NOMO-1 treated with dmso at 0.1 percent for 144 hours (cell line): ENCODE measurements around the gene MRPL40.

Experiments
- DNase-seq: peaks from one replicate; lab custom pipeline; 2025; ENCODE audit not compliant: unreplicated experiment; lab: John Stamatoyannopoulos, UW

Gene MRPL40

DNA sequence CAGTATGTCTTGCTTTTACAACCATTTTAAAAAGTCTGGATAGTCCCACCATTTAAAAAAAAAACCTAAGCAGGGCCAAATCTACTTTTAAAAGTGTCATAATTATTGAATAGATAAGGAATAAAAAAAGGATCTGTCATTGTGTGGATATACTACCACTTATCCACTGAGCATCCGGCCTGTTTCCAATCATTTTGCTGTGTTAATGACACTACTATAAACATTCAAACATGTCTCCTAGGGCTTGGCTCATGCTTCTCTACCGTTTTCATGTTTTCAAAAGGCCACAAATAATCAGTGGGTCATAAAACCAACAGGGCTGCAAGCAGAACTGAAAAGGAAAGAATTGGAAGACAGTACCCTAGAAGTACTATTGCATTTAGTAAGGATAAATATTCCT, 27.7 kb downstream of the MRPL40 start:
- no peak for DNase-seq

DNA sequence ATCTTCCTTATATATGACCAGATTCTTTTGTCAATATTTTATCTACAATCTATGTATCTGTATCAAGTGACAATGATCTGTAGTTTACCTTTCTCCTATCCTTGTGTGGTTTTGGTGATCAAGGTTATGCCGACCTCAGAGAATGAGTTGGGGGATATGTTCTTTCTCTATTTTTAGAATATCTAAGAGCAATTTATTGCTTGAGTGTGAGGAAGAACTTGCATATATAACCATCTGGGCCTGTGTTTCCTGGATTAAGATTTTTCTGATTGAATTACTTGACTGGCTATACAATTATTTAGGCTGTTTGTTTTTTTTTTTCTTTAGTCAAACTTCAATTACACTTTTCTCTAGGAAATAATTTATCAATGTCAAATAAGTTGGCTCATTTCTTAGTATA, 29.2 kb downstream of the MRPL40 start:
- DNase-seq = no peak

DNA sequence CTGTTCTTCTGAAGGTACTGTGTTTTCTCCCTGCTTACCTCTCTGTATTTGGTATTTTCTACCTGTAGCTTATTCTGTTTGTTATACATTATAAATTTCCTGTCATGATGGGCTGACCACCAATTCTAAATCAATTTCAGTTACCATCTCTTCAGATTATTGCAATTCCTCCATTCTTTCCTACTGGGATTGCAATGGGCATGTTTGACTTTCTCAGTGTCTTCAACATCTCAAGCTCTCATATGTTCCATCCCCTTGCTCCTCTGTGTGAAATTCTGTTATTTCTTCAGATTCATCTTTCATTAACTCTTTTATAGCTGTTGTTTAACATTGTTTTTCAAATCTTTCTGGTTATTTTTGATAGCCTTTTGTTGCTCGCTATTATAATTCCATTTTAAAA, 30.7 kb downstream of the MRPL40 start:
- no peak for DNase-seq

DNA sequence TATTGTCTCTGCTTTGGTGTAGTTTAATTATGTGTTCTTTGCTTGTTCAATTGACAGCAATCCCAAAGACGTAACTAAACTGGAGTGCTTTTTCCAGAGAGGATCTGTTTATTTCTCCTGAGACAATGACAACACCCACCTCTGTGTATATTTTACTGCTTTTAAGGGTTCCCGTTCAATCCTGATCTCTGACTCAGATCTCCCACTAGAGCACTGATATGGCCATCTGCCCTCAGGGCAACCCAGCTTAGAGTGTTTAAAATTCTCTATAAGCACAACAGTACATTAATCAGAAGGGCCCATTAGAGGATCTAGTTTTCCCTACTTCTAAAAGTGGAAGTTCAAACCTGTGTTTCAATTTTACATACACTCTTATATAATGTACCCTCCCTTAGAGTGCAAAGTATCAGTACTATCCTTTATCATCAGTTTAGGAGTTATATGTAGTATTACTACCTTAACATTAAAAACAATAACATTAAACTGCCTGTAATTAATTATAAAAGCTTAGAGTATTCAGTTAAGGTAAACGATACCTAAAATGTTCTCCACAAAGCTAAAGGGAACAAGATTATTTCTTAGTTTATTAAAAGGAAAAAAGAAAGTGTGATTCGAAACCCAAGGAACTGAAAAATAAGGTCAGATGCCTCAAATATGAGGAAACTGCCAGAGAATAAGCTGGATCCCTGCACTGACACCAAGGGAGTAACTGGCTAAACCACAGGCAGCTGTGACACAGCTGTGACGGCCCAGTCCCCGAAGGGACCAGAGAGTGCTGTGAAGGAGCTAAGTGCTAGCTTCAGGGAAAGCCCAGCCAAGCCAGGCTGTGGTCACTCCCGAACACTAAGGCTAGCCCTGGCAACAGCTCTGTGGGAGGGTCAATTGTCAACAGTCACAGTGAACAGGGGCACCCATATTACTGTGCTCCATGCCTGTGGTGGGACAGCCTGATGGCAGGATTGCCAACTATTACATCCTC, 31.4 kb downstream of the MRPL40 start:
- DNase-seq = no peak

DNA sequence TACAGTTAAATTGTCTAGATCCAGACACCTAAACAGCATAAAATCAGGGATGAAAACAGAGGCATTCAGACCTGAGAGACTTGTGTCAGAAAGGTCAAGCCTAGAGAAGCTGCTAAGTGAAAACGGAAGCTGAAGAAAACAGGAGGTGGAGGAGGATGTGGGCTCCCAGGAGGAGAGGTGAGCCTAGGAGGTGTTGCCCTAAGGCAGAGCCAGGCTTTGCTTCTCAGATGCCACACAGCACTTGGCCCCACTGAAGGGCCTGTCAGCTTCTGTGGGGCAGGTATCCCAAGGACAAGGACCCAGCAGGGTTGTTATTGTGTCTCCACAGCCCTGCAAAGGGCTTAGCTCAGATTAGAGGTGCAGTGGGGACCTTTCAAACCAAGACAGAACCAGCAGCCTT, 32.2 kb downstream of the MRPL40 start:
- DNase-seq = no peak

DNA sequence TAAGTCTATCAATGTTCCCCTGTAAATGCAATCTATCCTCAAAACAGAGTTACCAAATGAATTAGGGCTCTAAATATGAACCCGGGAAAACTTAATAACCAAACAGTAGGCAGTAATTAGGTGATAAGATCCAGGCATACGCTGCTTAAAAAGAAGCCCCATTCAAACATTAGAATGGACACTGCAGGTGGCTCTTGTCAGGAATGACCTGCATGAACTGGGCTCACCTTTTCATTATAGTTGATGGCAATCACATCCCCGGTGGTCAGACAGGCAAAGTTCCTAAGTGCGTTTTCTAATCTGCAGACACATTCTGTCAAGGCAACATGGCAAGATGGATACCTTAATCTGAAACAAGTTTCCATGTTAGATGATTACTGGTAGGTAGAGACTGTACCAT, 32.6 kb downstream of the MRPL40 start:
- DNase-seq = no peak

DNA sequence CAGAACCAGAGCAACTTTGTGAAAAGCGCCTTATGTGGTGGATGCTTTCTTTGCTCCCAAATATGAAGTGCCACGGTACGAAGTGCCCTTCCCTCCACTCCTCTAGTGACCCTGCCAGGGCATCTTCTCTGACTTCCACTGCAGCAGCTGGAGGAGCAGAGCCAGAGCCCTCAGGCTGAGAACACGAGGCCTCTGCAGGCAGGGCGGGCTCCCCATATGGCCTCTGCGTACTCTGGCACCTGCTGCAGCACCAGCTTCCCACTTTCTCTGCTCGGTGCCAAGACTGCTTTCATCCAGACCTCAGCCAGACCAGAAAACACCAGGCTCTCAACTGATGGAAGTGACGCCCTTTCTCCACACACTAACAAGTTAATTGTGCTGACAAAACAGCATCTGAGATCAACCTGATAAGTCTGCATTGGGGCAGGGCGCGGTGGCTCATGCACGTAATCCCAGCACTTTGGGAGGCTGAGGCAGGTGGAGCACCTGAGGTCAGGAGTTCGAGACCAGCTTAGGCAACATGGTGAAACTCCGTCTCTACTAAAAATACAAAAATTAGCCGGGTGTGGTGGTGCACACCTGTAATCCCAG, 33.9 kb downstream of the MRPL40 start:
- DNase-seq = no peak

DNA sequence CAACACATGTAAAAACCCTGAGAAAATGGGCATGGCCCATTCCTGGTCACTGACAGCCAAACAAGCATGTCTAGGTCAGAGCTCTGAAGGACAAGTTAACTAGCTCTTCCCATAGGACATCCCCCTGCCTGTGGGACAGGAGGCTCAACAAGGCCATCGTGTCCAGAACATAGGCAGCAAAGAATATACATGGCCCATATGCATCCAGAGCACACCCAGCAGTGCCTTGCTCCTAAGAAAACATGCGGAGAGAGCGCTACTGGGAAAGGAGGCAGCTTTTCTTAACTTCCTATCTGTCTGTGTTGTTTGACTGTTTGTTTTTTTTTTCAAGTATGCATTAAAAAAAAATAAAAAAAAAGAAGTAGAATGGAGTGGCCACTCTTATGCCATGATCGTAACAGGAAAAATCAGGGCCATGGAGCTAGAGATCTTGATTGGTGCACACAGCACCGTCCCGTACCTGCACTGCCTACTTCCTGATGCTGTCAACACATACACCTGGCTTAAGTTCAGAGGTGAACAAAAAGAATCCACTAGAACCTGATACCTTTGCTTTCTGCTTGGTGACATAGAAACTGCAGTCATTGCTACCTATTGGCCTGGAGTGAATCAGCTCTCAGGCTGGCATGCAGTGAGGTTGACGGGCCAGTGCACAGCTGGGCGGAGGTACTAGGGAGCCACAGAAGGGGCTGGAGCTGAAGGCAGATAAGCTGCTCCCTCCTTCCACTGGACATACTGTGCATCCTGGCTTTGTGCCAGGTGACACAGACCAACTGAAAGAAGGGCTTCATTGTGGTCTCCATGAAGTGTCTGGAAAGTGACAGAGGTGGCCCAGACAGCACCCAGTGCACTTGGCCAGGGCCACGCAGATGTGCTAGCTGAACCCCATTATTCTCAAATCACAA, 34.8 kb downstream of the MRPL40 start:
- DNase-seq = no peak

DNA sequence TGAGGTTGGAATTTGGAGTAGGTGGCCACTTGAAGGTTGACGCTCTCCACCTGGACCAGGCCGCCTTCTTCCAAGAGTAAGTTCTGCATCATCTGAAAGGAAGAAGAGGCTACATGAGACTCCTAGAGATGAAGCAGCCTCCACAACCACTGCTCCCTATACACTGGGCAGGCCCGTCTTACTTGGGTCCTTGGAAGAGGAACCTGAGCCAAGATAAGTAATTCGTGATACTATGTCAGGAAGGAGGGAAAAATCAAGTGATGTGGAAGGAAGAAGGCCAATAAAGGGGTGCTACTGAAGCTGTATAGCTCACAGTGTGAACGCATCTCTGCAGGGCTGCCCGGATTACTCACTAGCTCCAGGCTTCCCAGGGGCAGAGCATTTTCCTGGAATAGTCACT, 35.6 kb downstream of the MRPL40 start:
- no peak for DNase-seq

DNA sequence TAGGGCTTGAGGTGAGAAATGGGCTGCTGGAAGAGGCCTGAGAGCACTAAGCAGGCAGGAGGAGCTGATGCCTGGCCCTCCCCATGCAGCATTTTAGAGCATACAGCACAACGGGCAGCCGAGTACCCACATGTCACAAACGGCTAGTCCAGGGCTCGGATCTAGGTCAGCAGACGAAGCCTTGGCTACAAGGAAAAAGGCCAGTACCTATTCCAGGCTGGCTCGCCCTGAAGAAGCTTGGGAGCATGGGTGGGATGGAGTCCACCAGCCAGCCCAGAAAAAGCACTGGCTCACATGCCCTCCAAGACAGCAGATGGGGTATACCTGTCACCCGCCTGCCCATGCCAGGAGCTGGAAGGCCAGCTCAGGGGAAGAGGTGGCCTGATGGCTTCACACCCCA, 37.1 kb downstream of the MRPL40 start:
- DNase-seq = no peak

DNA sequence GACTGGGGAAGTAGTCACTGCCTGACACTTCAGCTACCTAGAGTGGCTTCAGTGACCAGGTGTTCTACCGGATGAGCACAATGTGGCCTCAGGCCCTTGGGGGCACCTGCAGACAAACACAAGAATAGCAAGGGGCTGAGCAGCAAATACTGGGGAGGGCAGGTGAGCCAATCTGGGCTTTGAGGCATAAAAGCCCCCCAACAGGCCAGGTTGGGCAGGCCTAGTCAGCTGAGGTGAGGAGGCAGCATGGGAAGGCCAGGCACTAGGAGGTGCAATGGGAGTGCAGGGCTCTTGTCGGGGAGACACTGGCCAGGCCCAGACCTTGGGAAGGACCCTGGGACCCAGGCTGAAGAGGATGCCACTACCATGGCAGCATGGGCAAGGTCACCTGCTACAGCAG, 37.7 kb downstream of the MRPL40 start:
- no peak for DNase-seq

DNA sequence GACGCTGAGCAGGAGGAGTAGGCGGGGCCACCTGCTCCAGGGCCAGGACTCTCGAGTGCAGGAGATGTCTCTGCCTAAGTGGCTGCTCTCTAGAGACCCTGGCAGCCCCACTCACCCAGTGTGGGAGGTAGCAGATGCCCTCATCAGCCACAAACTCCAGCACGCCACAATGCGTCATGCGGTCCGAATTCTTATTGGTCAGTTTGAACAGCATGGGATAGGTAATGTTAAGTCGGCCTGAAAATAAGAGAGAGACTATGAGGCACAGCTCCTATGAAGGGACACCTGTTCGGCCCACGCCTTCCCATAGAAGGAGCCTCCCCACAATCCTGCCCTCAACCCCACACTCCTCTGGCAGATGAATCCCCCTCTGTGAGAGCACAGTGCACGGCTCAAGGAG, 39.2 kb downstream of the MRPL40 start:
- DNase-seq = no peak

DNA sequence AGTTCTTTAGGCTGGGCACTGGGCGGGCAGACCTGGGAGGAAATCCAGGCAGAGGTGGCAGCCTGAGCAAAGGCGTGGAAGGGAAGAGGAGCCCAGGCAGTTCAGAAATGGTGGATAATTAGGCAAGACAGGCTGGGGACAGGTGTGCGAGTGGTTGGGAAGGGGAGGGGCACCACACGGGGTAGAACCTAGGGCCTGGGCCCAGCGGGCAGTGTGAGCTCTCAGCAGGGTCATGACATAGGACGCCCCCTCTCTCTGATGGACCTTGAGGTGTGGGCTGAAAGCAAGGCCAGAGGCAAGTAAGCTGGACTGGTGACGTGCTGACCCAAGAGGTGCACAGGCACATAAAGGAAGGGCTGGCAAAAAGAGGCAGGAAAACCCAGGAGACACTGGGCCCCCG, 39.9 kb downstream of the MRPL40 start:
- DNase-seq = no peak

DNA sequence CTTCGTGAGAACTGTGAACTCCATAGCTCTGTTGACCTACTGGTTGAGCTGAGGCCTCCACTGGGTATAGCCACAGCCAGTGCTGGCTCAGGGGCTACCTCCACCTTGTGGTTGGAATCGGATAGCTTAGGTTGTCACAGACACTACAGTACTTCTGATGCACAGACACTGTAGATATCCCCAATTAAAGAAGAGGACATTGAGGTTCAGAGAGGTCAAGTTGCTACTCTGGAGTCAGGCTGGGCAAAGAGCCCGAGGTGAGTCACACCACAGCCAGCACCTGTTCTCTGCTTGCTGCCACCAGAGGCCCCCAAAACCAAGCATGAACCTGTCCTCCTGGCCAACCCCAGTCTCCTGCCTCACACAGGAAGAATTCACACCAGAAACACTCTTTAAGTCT, 41.2 kb downstream of the MRPL40 start:
- no peak for DNase-seq

DNA sequence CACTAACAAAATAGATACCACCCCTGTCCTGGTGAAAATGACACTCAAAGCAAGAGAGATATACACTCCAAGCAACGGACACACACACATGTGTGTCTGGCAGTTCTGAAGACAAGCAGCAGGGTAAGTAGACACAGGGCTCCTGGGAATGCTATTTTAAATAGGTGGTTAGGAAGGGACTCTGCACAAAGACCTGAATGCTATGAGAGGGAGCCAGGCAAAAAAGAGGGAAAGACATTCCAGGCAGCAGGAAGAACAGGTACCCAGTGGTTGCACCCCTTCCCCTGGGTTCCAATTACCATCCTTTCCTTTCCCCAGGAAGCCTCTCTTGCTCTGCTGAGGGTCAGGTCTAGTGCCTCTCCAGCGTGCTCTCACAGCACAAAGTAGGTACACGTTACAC, 43.7 kb downstream of the MRPL40 start:
- no peak for DNase-seq

DNA sequence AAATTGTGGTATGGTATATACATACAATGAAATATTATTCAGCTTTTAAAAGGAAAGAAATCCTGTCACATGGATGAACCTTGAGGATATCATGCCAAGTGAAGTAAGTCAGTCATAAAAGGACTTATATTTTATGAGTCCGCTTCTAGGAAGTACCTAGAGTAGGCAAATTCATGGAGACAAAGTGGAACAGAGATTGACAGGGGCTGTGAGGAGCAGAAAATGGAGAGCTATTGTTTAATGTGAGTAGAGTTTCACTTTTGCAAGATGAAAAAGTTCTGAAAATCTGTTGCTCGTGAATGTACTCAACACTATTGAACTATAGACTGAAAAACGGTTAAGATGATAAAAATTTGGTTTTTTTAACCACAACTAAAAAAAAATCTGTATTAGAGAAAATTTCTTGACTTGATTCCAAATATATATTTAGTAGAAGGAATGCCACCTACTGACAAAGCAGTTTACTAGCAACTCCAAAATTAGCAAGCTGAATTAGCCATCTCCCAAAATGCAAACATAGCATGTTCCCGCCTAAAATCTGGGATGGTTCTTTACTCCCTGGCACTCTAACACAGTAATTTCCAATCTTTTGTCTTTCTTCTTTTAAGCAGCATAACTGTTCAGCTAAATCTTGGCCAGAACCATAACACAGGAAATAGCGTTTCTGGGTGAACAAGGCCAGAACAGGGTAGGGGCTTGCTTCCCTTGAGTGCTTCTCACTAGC, 45.1 kb downstream of the MRPL40 start:
- no peak for DNase-seq

DNA sequence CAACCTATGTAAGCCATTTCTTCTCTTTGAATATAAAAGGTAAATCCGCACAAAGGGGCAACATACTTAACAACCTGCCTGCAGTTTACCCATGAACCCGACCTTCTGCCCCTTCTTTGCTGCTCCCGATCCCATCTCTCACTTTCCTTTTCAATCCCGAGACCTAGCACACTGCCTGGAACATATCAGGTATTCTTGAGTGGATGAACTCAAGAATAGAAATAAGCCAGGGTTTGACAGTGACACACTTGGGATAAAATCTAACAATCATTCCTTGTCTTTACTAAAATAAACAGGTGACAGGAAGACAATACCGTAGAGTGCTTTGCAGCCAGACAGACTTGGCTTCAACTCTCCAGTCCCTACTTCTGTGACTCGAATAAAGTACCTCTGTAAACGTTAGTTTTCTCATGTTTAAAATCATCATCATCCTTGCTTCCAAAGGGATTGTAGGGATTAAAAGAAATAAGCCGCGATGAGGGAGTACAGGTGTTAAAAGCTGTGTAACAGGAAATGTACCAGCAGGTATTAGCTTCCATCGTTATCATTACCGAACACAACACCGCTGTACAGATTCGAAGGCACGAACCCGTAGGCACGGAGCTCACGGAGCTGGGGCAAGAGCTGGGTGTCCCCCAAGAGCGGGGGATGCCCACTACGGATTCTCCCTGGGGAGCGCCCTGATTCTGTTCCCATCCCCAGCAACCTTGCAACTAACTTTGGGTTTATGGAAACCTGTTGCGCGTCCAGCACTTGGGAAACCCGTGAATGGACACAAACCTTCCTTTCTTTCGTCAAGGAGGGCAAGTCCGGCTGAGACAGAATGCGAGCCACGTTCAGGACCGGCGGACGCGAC, 45.9 kb downstream of the MRPL40 start:
- DNase-seq = no peak

DNA sequence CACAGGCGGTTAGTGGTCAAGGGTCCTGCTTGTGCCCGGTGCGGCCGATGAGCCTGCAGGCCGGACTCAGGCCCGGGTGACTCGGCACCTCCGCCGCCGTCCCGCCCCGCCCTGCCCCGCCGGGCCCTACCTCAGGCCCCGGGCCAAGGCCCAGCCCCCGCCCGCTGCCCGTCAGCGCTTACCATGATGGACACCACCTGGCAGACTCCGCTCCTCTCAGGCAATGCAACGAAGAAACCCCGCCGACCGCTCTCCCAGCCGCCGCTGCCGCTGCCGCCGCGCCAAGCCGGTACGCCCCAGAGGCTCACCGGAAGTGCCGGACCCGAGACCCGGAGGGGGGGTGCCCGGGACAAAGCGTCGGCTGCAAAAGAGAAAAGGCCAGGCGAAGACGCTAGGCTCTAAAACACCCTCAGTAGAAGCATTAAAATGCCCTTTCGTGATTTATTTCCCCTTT, 46.6 kb downstream of the MRPL40 start, which contains the start of gene UFD1:
UFD1 (minus strand) TSS at position 293 of the 454 bp plus-strand sequence; CDS start at position 185, 108 bp downstream.
- DNase-seq = peak; percentile 76

DNA sequence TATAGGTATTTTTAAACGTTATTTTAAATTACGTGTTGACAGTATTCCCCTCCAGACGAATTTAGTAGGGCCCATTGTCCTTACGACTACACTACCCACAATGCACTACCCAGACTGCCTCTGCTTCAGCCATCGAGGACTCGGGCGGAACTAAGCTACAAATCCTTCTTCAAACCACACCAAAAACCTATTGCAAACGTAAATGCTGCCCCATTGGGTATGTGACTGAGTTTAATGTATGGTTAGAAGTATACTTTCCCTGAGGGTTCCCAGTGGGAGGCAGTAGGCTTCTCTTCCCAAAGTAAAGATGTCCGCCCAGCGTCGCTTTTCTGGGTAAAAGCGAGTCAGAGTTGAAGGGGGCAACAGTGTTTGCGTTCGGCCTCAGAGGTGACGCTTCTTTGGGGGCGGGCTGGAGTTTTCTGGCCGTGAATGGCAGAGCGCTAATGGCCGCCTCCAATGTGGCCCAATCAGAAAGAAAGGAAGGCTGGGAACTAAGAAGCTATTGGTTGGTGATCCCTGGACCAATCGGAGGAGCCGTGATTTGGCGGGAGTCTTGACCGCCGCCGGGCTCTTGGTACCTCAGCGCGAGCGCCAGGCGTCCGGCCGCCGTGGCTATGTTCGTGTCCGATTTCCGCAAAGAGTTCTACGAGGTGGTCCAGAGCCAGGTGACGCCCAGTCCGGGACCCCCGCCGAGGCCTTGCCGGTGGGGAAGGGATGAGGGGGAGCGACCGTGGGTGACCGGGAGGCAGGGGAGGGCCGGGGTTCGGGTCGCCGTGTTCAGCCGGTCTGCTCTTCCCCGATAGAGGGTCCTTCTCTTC, 47.2 kb downstream of the MRPL40 start, which contains the start of gene CDC45:
CDC45 (plus strand) TSS at position 566 of the 818 bp plus-strand sequence; CDS start at position 615, 49 bp downstream.
- DNase-seq = peak; percentile 100
